ENCODE data around the gene BBS12.

Gene BBS12

DNA sequence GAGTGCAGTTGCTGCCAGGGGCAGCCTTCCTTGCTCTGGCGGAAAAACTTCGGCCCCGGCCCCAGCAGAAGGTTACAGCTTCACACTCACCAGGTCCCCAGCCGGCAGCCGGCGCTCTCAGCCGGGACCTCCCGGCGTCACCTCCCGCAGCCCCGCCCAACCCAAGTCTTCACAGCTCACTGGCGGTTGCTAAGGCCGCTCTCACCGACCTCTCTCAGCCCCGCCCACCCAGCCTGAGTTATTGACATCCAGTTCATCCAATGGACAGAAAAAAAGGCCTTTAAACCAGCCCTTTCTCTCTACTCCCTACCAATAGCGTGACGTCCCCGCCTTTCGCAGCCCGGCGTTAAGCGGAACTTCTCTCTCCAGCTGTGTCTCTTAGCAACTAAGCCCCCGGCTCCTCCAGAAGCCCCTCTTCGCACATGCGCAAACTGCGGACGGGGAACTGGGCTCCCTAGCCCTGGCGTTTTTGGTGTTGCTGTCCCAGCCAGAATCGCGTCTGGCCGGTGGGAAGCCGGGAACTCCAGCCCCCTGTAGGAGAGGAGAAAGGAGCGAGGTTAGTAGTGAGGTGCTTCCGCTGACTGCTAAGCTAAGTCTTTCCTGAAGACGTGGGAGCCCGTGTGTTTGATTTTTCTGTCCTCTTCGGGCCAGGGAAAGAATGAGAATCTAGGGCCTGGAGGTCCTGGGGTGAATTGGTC lies at the start of gene BBS12:
Gene BBS12 (plus strand): TSS at position 376 of the 698 bp plus-strand sequence. CDS start 9,189 bp downstream, outside the sequence.
- peak; percentile 100 for DNase-seq

DNA sequence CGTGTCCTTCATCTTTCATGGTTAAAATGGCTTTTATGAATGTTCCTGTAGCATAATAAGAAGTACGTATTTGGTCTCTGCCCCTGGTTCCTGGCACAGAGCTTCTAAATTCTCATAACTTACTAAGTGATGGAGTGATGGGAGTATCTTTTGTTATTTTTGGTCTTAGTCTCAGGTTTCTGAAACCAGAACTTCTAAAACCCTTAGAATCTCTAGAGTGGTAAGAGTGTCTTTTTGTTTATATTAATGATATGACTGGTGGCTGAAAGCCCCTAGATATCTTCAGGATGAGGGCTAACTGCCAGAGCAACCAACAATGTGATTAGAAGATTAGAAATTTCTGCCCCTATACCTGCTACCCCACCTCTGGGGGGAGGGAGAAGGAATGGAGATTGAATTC lies 45.8 kb upstream of the BBS12 start:
- no peak for DNase-seq

DNA sequence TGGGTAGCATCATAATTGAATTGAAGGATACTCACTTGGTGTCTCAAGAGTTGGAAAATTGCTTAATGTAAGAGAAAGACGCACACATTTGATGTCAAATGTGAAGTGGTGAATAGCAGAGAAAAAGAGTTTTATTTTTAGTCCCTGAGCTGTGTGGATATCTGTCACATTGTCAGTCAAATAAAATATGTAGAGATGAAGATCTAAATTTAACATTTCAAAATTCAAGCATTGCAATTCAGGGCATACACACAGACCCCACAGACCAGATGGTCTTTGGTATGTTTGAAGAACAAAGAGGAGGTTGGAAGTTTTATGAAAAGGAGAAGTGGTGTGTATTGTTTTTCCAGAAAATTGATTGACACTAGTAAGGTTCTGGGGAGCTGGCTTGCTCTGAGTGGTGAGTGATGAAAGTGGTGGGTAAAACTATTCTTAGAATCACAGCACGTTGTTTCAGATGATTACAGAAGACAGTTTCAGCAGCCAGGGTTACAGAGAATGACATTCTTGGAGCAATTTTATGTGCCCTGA lies 44.9 kb upstream of the BBS12 start:
- DNase-seq = no peak

DNA sequence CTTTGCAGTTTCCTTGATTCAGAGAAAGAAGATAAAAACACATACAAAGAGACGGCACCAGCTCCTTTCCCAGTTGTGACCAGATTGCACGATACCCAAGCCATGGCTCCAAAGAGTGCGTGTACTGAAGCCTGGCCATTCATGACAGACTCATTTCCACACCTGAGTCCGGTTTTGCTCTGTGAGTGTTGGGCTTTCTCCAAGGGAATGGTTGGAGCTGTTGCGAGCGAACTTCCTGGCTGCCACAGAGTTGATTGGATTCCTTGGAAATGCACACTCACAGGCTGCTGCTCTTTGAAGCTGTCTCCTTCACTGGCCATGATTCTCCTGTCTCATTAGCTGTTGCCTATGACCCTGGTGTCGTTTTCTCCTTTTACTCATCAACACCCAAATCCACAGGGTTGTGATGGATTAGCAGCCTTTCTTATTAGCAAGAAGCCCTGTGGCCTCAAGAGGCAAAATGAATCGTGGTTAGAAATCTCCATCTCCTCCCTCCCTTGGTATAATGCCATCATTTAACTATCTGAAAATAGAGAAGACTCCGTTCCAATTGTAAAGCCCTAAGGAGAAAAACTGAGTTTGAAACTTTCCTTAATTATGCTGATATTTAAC lies 43.9 kb upstream of the BBS12 start:
- no peak for DNase-seq

DNA sequence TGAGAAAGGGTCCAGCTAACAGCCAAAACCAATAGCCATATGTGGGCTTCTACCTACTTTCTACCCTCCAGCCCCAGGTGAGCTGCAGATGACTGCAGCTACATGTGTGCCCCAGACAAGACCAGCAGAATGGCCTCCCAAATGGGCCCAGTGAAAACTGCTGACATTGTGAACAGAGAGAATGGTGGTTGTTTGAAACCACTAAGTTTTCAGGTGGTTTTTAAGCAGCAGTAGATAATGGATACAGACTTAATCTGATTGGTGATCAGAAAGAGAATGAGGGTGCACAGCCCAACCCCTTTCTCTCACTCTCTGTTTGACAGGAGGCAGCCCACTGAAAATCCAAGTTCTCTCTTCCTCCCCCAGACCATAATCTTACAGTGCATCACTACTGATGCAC lies 42.5 kb upstream of the BBS12 start:
- no peak for DNase-seq

DNA sequence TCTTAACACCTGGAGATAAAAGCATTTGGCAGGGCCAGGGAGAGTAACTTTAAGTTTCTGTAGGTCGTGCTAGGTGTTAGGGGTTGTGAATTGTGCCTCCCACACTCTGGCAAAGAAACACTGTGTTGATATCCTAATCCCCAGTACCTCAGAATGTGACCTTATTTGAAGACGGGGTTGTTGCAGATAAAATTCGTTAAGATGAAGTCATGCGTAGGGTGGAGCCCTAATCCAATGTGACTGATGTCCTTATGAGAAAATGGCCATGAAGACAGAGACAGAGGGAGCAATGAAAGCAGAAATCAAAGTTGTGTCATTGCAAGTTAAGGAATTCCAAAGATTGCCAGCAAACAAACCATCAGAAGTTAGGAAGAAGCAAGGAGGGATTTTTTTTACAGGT lies 40.5 kb upstream of the BBS12 start:
- DNase-seq = no peak

DNA sequence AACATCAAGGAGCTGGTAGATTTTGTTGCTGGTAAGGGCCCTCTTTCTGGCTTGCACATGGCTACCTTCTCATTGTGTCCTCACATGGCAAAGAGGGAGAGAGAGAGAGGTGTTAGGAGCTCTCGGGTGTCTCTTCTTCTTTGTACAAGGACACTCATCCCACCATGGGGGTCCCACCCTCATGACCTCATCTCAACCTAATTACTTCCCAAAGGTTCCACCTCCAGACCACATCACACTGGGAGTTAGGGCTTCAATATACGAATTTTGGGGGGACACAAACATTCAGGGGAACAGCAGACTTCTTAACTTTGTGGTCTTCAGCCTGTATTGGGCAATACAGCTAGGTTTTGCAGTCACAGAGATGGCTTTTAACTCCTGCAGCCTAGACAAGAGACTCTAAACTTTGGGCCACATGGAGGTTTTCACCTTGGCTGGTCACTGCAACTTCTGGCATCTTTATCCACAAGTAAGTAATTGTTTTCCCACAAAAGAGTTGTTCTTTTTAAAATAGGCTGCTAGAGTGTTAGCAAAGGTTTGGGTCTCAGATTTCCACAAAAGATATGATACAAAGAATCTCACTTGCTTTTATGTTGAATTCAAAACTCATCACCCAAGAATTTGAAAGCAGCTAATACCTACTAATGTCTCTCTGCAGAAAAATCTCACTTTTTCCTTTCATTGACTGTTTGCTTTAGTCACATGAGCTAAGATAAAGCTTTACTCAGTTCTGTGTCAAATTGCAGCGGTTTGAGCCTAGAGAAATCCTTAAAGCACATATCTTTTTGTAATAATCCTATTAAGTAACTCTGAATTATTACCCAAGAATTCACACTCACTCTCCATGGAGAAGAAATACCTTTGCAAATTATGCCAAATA lies 39.6 kb upstream of the BBS12 start:
- no peak for DNase-seq

DNA sequence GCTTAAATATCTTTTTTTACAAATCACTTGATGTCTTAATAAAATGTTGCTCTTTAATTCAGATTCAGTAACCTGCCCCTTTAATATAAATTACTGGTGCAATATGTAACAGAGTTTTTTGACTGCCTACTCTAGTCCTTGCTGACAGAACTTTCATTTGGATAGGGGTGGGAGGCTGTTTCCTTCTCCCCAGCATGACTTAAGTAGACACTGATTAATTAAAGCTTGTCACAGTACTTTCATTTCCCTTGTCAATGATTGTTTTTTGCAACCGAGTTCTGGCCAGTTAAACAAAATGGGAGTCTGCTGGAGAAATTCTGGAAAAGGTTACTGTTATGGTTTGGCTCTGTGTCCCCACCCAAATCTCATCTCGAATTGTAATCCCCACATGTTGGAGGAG lies 37.3 kb upstream of the BBS12 start:
- DNase-seq = no peak

DNA sequence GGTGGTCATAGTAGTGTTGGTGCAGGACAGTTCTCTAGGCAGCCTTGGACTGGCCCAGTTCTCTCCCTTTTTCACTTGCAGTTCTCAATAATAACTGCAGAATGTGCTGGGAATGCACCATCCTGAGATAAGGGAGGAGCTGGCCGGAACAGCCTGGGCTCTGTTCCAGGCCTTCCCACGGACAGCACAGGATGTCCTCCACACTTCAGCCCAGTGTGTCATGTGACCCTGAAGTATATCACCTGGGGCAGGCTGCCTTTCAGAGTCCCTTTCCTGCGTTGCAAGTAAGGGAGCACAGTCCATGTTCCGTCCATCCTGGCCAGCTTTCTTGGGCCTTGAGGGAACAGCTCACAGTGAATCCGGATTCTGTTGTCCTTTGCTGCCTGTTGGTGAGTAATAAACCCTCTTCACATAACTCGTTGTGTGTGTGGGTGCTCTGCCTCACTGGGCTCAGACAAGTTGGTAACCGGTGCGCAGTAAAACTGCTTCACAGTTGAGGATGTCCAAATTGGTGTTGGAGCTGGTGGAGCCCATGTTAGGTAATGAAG lies 32.3 kb upstream of the BBS12 start:
- DNase-seq = no peak

DNA sequence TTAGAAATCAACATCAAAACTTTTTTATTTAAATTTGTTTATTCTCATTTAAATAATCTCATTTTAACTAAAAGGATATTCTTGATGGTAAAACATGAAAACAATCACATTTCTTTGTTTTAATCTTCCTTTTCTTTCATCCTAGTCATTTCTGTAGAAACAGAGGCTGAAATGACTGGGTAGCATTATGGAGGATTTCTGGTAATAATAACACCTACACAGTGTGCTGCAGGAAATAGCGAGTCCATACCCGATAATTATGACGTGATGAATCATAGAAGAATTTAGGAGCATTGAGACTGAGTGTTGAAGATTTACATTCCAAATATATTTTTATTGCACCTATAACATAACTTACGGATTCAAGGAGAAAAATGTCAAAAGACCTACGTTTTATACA lies 31.4 kb upstream of the BBS12 start:
- no peak for DNase-seq

DNA sequence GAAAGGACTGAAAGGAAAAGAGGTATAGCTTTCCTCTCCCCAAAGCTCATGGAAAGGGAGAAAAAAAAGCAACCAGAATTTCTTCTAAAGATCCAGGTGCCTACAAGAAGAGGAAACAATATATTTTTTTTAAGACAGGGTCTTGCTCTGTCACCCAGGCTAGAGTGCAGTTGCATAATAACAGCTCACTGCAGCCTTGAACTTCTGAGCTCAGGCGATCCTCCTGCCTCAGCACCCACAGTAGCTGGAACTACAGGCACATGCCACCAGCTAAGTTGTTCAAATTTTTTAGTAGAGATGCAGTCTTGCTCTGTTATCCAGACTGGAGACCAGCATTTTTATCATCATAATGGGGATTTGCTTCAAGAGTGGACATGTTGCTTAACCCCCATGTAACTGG lies 30.5 kb upstream of the BBS12 start:
- DNase-seq = no peak

DNA sequence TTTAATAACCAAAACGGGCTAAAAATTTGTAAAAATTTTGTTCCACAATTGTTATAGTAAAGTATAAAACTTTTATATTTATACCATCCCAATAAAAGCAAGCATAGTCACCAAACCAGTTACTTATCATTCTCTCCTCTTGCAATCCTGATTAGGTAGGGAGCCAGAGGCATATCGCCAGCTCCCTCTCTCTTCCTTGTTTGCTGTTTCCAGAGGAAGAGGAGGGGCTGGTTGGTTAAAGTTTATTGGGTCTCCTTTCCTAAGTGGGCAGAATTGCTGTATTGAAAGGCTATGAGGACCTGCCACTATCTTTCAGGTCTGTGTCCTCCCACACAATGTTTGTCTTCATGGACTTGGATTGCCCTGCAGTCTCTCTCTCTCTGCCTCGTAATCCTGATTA lies 29.6 kb upstream of the BBS12 start:
- no peak for DNase-seq

DNA sequence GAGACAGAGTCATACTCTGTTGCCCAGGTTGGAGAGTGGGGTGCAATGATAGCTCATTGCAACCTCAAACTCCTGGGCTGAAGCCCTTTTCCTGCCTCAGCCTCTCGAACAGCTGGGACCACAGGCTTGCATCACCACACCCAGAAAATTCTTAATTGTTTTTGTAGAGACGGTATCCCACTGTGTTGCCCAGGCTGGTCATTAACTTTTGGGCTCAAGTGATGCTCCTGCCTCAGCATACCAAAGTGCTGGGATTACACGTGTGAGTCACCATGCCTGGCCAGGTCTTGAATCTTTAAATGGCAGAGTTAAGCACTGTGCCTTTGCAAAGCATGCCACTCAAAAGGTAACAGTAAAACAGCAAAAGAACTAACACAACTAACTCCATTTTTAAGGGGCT lies 28.6 kb upstream of the BBS12 start:
- no peak for DNase-seq

DNA sequence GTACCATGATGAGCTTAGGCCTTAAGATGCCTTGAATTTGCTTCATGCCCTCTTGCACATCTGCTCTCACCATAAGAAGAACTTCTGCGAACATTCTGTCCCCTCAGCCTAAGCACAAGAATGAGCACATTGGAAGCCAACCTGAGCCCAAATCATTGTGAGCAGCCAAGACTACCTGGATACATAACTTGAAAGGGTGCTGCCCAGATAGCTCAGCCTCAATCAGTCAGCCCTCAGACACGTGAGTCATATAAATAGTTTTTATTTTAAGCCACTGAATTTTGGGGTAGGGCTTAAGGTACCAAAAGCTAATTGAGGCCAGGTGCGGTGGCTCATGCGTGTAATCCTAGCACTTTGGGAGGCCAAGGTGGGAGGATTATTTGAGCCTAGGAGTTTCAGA lies 27.5 kb upstream of the BBS12 start:
- DNase-seq = no peak

DNA sequence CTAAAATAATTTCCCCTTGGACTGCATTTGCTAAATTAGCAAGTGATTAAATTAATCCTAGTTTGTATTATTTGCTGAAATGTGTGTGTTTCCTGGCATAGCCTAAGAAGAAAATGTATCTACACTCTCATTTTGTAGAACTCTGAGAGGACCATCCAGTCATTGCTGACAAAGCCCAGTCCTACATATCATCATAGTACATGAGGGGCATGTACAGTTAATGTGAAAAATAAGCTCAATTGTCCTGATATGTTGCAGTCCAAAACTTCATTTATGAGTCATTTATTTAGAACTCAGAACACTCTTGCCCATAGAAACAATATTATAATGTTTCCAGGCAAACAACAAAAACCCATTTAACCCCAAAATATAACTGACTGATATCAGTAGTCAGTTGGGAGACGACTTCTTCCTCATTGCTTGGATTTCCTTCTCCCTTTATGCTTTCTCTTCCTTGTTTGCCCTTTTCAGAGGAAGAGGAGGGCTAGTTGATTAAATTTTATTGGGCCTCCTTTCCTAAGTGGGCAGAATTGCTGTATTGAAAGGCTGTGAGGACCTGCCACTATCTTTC lies 26.9 kb upstream of the BBS12 start:
- DNase-seq = no peak

DNA sequence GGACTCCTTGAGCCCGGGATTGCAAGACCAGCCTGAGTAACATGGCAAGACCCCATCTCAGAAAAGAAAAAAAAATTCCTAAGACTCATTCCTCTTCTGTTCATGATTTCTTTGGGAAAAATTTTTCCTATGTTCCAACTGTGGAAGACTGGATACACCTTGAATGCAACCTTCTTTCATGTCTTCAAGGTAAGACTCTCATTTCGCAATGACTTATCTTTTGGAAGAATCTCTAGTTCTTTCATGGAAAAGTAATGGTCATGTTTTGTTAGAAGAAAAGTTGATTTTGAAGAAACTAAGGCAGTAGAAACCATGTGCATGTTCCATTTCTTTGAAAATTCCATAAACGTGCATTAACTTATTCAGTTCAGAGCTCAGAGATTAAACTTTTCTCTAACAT lies 26.0 kb upstream of the BBS12 start:
- DNase-seq = no peak

DNA sequence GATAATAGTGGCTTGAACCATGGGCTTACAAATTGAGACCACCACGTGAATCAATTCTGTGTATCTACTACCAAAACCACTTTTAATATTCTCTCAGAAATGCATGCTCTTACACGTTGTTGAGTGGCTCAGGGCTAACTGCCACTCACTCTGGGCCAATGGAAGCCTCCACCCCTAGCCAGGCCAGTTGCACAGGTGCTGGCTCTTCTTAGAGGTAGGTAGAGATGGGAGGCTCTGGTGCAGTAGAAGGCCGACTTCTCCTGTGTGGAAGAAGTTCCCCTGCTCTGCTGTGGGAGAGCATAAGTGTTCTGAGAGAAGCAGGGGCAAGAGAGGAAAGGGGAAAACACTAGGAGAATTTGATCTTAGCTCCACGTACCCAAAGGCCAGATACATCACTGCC lies 25.0 kb upstream of the BBS12 start:
- no peak for DNase-seq

DNA sequence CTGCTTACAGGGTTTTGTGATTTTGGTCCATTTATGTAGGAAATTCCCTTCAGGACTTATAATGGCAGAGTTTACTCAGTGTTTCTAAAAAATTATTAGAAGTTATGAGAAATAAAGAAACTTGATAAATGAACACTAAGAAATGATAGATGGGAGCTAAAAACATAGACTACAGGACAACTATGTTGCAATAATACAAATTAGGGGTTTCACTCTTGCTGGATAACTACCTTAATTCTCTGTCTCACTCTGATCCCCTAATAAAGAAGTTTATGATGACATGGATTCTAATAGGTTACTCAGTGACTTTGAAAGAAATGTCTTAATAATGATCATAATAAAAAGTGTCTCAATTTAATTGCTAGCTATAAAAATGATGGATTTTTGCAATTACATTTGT lies 23.3 kb upstream of the BBS12 start:
- DNase-seq = no peak

DNA sequence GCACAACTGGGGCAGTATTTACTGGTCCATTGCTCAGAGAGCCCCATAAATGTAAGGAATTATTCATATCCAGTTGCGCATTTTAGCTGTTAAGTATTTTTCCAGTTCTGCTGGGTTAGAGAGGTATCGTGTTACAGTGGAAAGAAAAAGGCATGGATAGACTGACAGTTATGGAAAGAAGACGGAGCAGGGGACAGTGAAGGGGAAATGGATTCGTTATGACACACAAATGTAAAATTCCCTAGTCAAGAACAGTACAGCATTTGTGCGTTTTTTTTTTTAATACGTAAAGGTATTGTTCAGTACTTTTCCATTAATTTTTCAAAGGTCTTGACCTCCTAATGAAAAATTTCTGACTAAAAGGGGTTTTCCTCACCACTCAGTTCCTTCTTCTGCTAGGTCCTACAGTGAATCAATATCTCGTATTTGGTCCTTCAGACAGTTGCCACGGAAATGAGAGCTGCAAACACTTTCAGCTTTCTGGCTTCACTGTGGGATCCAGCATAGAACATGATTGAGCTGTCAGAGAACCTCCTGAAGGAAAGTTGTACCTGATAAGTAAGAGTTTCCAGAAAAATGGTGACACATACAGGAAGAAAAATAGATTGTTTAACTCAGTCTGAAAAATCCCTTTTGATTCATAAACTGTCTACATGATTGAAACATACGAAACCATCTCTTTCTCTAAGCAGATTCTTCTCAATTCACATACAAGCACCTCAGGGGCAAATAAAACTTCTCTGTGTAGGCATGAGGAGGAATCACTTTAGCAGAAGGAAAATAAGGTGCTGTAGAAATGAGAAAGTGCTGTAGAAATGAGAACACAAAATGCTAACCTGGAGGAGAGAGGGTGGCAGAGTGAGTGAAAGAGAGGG lies 21.8 kb upstream of the BBS12 start:
- no peak for DNase-seq

DNA sequence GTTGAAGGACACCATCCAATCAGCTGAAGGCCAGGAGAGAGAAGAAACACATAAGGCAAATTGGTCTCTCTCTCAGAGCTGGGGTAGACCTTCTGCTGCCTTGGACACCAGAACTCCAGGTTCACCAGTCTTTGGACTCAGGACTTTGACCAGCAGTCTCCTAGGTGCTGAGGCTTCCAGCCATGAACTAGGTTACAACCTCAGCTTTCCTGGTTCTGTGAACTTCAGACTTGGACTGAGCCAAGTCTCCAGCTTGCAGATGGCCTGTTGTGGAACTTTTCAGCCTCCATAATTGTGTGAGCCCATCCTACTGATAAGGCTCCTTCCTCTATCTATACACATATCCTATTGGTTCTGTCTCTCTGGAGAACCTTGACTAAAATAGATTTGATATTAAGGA lies 20.6 kb upstream of the BBS12 start:
- no peak for DNase-seq

DNA sequence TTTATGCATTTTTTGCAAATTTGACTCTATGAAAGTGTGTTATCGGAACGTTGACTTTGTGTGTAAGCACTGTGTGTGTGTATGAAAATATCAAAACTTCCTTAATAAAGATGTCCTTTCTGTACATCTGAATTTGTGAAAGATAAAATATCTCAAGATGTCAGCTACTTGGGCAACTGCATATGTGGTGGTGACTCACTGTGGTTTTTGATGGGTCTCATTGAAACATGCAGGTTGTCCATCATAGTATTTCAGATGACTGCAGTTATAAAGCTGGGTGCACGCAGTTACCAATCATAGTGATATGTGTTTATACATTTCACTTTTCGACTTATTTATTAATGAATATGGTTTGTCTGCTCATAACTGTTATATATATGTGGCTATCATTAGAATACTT lies 19.7 kb upstream of the BBS12 start:
- no peak for DNase-seq

DNA sequence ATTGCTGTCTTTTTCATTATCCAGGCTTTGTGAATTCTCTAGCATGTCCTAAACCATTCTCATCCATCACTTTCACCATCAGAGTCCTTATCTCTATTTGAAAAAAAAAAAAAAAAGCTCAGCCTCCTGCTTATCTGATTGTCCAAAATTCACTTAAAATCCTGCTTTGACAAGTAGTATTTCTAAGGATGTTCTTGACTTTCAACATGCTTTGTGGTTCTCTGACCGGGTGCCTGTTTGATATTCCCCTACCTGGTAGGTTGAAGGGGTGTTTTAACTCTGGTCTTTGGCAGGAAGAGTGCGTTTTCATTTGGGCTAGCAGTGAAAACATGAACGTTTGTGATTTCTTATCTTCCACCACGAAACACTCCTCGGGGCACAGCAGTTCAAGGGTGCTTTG lies 17.3 kb upstream of the BBS12 start:
- no peak for DNase-seq
